ENCODE results near the gene PCED1B.
"Not testable (repeated sequence)": the region's sequence is repeated elsewhere in the genome, so short reads cannot be mapped to it uniquely, and the experiment has no call there.

PCED1B gene

DNA sequence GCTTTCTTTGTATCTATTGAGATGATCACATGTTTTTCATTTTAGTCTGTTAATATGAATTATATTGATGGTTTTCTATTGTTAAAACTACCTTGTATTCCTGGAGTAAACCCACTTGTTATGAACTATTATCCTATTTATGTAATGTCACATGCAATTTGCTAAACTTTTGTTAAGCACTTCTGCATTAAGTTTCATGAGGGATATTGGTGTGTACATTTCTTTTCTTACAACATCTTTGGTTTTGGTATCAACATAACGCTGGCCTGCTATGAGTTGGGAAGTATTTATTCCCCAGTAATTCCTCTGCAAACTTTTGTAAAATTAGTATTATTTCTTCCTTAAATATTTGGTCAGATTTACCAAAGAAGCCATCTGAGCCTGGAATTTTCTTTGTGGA, 46.8 kb downstream of the PCED1B start:
- DNase-seq: no peak

GRCh38 chr12:47131011-47131410, 51.6 kb downstream of the PCED1B start:
- DNase-seq: no peak

DNA sequence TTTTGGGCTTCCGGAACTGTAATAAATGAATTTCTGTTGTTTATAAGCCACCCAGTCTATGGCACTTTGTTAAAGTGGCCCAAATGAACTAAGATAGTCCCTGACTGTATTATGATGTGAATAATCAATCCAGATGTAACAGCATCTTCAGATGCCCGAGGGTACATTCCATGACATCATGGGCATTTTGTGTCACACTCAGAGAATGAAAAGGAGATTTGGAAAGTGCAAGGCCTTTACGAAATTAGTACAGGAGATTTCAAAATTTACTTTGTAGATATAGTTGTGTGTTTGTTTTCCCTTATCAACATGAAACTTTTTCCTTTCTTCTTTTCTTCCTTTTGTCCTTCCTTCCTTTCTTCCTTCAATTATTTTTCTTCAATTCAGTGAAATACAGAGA, 54.6 kb downstream of the PCED1B start:
- DNase-seq: no peak

GRCh38 chr12:47135578-47135977, 56.2 kb downstream of the PCED1B start:
- no peak for DNase-seq

- DNase-seq: no peak
Measured at GRCh38 chr12:47139000-47139681, 59.7 kb downstream of the PCED1B start.

GRCh38 chr12:47141459-47141858, 62.0 kb downstream of the PCED1B start:
- DNase-seq: peak; percentile 53

GRCh38 chr12:47144769-47145168, 65.3 kb downstream of the PCED1B start:
- no peak for DNase-seq

DNA sequence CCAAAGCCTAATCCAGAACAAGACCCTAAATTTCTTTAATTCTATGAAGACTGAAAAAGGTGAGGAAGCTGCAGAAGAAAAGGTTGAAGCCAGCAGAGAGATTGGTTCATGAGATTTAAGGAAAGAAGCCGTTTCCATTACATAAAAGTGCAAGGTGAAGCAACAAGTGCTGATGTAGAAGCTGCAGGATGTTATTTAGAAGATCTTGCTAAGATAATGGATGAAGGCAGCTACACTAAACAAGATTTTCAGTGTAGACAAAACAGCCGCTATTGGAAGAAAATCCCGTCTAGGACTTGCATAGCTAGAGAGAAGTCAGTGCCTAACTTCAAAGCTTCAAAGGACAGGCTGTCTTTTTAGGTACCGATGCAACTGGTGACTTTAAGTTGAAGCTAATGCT, 65.8 kb downstream of the PCED1B start:
- no peak for DNase-seq

GRCh38 chr12:47147739-47148138, 68.3 kb downstream of the PCED1B start:
- DNase-seq: no peak

- no peak for DNase-seq
Measured at GRCh38 chr12:47149146-47149545, 69.7 kb downstream of the PCED1B start.

GRCh38 chr12:47152095-47152494, 72.7 kb downstream of the PCED1B start:
- DNase-seq: no peak

- DNase-seq: peak; percentile 79
Measured at GRCh38 chr12:47155457-47156166, 76.2 kb downstream of the PCED1B start.

GRCh38 chr12:47156167-47156736, 76.8 kb downstream of the PCED1B start:
- DNase-seq: peak; percentile 81

DNA sequence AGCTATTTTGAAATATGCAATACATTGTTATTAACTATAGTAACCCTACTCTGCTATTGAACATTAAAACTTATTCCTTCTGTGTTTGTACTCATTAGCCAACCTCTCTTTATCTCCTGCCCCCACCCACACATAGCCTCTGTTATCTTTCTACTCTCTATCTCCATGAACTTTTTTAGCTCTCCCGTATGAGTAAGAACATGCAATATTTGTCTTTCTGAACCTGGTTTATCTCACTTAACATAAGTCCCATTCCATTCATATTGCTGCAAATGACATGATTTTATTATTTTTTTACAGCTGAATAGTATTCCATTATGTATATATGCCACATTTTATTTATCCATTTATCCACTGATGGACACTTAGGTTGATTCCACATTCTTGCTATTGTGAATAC, 79.4 kb downstream of the PCED1B start:
- no peak for DNase-seq

DNA sequence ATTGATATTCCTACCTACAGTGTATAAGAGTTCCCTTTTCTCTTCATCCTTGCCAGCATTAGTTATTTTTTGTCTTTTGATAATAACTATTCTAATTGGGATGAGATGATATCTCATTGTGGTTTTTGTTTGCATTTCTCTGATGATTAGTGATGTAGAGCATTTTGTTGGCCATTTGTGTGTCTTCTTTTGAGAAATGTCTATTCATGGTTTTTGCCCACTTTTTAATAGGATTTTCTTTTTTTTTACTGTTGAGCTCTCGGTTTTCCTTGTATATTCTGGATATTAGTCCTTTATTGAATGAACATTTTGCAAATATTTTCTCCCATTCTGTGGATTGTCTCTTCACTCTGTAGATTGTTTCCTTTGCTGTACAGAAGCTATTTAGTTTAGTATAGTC, 79.9 kb downstream of the PCED1B start:
- no peak for DNase-seq

DNA sequence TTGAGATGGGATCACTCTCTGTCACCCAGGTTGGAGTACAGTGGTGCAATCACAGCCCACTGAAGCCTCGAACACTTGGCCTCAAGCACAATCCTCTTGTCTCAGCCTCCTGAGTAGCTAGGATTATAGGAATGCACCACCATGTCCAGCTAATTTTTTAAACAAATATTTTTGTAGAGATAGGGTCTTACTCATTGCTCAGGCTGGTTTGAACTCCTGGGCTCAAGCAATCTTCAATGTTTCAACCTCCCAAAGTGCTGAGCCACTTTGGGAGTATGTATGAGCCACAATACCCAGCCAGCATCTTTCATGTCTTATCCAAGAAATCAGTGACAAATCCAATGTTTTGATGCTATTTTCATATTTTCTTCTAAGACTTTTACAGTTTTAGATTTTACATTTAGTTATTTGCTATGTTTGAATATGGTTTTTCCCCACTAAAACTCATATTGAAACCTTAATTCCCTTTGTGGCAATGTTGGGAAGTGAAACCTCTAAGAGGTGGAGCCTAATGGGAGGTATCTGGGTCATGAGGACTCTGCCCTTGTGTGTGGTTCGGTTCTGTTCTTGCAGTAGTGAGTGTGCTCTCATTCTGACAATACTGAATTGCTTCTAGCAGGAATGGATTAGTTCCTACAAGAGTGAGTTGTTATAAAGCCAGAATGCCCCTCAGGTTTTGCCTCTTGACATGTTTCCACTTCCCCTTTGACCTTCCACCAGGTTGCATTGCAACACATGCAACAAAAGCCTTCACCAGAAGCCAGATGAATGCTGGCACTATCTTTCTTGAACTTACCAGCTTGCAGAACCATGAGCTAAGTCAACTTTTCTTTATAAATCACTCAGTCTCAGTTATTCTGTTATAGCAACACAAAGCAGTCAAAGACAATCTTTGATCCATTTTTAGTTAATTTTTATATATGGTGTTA, 81.2 kb downstream of the PCED1B start:
- no peak for DNase-seq

GRCh38 chr12:47164116-47164515, 84.7 kb downstream of the PCED1B start:
- no peak for DNase-seq

GRCh38 chr12:47164724-47165439, 85.5 kb downstream of the PCED1B start:
- DNase-seq: peak; percentile 24

GRCh38 chr12:47165934-47166333, 86.5 kb downstream of the PCED1B start:
- no peak for DNase-seq

DNA sequence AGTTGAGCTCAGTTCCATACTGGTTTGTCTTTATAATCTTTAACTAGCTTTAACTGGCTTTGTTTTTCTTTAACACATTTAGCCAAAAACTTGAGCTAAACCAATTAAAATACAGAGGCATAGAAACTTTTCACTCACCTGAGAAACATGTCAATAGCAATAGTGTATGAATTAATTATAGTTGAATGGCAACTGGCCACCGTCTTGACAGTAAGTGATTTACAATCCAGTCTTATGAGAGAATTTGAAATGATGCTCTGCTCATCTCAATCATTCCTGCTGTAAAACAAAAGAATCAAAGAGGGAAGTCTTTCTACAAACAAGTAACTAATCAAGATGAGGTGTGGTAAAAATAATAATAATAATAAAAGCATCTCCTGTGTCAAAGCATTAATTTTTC, 86.9 kb downstream of the PCED1B start:
- no peak for DNase-seq

DNA sequence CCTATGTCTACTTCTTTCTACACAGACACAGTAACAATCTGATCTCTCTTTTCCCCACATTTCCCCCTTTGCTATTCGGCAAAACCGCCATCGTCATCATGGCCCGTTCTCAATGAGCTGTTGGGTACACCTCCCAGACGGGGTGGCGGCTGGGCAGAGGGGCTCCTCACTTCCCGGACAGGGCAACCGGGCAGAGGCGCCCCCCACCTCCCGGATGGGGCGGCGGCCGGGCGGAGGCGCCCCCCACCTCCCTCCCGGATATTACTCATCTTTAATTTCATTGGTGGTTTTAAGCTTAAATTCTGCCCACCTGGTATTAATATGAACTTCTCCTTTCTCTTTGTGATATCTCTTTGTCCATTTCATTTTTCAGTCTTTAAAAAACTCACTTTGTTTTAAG, 90.9 kb downstream of the PCED1B start:
- not testable (repeated sequence) for DNase-seq

DNA sequence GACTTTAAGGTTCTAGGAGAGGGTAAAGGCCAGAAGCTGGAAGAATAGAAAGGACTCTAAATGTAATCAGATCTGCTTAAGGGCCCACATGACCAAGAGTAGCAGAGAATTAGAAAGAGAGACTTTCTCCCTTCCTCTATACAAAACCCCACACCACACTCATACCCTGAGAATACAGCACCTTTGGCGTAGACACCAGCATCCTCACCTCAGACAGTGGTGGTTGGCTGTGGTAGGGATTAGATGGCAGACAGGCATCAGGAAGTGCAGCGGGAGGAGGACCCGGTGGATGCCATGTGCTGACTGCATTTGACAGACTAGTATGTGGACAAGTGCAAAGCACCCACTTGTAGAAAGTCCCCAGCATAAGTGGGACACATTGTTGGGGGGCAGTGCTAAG, 98.6 kb downstream of the PCED1B start:
- DNase-seq: no peak
